Activated T-cell treated with anti-CD3 and anti-CD28 coated beads for 48 hours (primary cell): ENCODE data around the gene OR3A2.
A peak's percentile ranks its signal among the peaks of the same experiment; 100 is the strongest.
"Not testable (repeated sequence)": the region's sequence is repeated elsewhere in the genome, so short reads cannot be mapped to it uniquely, and the experiment has no call there.

Experiments used
- DNase-seq: peaks from one replicate; pipeline ENCODE4 v3.0.0-alpha.2; 2020; ENCODE audit warnings: low read depth

Gene OR3A2

GRCh38 chr17:3385869-3386816, at the start of gene OR3A2:
Gene OR3A2 (minus strand): TSS chr17:3386308.
- DNase-seq = peak; percentile 43

GRCh38 chr17:3433741-3434140, 47.6 kb upstream of the OR3A2 start, which contains the start of gene OR1E2:
Gene OR1E2 (minus strand): TSS chr17:3433841. CDS start chr17:3433841, 0 bp downstream.
- no peak for DNase-seq

- DNase-seq = peak; percentile 2
Observed at GRCh38 chr17:3433215-3433614, 47.1 kb upstream of the OR3A2 start.

GRCh38 chr17:3418222-3418621, 32.1 kb upstream of the OR3A2 start:
- no peak for DNase-seq

- DNase-seq = no peak
Observed at GRCh38 chr17:3415610-3416009, 29.5 kb upstream of the OR3A2 start.

- not testable (repeated sequence) for DNase-seq
Observed at GRCh38 chr17:3412216-3412615, 26.1 kb upstream of the OR3A2 start.

GRCh38 chr17:3411070-3411469, 25.0 kb upstream of the OR3A2 start, which contains the start of gene OR3A3:
Gene OR3A3 (plus strand): TSS chr17:3411370.
- DNase-seq = no peak

GRCh38 chr17:3403856-3404255, 17.7 kb upstream of the OR3A2 start:
- DNase-seq = not testable (repeated sequence)

- no peak for DNase-seq
Observed at GRCh38 chr17:3401786-3402185, 15.7 kb upstream of the OR3A2 start.

GRCh38 chr17:3400055-3400454, 13.9 kb upstream of the OR3A2 start:
- no peak for DNase-seq

- no peak for DNase-seq
Observed at GRCh38 chr17:3398310-3398709, 12.2 kb upstream of the OR3A2 start, which contains the start of gene OR1E1. Gene OR1E1 (minus strand): TSS chr17:3398410. CDS start chr17:3398410, 0 bp downstream.

- DNase-seq = not testable (repeated sequence)
Observed at GRCh38 chr17:3397801-3398200, 11.7 kb upstream of the OR3A2 start.

- DNase-seq = no peak
Observed at GRCh38 chr17:3389791-3390190, 3.7 kb upstream of the OR3A2 start.

GRCh38 chr17:3381957-3382356, 4.2 kb downstream of the OR3A2 start:
- DNase-seq = no peak

- DNase-seq = no peak
Observed at GRCh38 chr17:3378321-3378720, 7.8 kb downstream of the OR3A2 start.

- DNase-seq = not testable (repeated sequence)
Observed at GRCh38 chr17:3371167-3371566, 14.9 kb downstream of the OR3A2 start.

- not testable (repeated sequence) for DNase-seq
Observed at GRCh38 chr17:3342782-3343181, 43.3 kb downstream of the OR3A2 start.

GRCh38 chr17:3335876-3336275, 50.2 kb downstream of the OR3A2 start:
- DNase-seq = no peak

- DNase-seq = no peak
Observed at GRCh38 chr17:3318336-3318735, 67.8 kb downstream of the OR3A2 start.

GRCh38 chr17:3316836-3317235, 69.3 kb downstream of the OR3A2 start:
- DNase-seq = no peak

GRCh38 chr17:3308603-3309002, 77.5 kb downstream of the OR3A2 start:
- no peak for DNase-seq

GRCh38 chr17:3298260-3298659, 87.8 kb downstream of the OR3A2 start, which contains the start of gene OR3A1:
Gene OR3A1 (minus strand): TSS chr17:3298360. CDS start chr17:3292582, 5,778 bp downstream.
- no peak for DNase-seq

GRCh38 chr17:3295632-3296031, 90.5 kb downstream of the OR3A2 start:
- DNase-seq = no peak
